T47D (cell line): ENCODE results near the gene JUN.
A peak's percentile ranks its signal among the peaks of the same experiment; 100 is the strongest.

Experiments
- DNase-seq, 2 experiments: peaks; one replicate each; pipeline versions ENCODE4 v3.0.0 to v3.0.0-alpha.2; 2011 to 2012; ENCODE audit warnings: low read depth in 1 of 2, low spot score in 1 of 2
- JUND ChIP-seq: IDR thresholded peaks from 2 replicates; pipeline ENCODE4 v1.6.1; 2012; ENCODE audit warnings: low read depth
- in situ Hi-C: cut with HindIII; loops from 2 replicates; pipeline ENCODE4 v1.10.0; 2016; ENCODE audit warnings: low sequenced_read_pairs, low pct_unique_long_range_greater_than_20kb

Gene JUN

GRCh38 chr1:58762806-58763205 is 21.0 kb downstream of the JUN start:
- no peak for TF ChIP-seq JUND
- no peak for DNase-seq
- in situ Hi-C loops: no loop called here

DNA sequence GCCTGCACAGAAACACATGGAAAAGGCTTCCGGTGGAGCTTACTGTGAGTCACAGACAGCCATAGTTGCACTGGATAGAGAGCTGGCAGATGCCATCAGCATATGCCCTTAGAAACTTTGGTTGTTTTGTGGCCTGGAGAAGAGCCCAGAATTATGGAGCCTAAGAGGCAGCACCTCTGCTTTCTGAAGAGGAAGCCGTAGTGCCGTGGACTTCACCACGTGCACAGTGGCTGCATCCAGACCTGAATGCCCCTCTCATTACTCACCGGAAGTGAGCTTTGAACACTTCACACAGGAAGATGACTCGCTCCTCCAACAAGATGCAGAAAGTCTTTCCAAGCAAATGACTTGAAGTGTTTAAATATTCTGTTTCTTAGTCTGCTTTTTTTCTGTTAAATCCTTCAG is 28.4 kb downstream of the JUN start:
- no peak for DNase-seq
- in situ Hi-C loops: no loop called here

DNA sequence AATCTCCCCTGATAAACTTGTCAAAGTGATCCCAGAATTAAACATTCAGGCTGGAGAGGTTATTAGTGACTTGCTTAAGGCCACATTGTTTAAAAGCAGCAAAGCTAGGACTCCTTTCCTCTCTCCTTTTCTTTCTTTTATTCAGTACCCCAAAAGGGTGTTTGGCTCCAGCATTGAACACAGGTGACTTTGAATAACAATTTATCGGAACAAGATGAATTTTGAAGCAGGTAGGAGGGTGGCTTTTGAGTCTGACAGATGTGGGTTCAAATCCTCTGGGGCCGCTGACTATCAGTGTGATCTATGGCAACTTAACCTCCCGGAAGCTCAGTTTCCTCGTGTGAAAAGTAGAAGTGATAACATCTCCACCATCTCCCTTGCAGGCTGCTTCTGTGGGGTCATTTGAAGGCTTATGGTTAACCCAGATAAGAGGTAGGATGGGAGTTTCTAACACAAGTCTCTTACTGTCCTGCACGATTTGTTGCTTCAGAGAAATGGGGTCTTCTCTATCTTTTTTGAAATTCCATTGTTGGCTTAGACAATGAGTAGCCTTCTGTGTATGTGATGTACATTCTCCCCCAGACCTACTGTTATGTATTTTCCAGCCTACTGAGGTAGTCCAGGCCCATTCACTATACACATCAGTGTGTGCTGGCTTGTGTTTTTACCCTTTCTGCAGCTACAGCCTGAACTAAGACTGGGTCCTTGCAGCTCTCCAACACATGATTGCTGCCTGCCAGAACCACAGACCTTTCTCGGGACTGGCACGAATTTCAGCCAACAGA is 29.0 kb downstream of the JUN start:
- in situ Hi-C loops: no loop called here
- TF ChIP-seq JUND: no peak
- no peak for DNase-seq

More for the DNA sequence above, 28.4 kb downstream of the JUN start:
- TF ChIP-seq JUND: no peak

DNA sequence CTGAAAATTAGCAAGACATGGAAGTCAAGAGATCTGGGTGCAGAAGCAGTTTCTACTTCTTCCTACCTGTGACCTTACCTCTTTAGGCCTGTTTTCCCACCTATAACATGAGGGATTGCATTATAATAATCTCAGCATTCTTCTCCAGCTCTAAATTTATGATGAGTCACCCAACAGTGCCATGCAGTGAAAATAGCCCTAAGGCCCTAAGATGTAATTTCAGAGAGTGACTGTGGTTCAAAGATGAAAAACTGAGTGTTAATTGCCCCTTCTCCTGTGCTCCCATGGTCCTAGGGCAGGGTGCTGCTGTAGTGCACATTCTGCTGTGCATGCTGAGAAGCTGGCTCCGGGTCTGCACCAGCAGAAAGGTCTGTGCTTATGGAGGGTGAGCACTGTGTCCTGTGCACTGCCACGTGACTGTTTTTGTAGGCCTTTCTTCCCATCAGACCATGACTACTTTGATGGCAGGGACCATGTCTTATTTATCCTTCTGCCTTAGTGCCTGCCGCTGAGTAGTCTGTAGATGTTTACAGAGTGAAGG is 29.7 kb downstream of the JUN start:
- peak; percentile 8 to 10 for DNase-seq
- in situ Hi-C loops: no loop called here

GRCh38 chr1:58753431-58753866 is 30.4 kb downstream of the JUN start:
- TF ChIP-seq JUND: no peak
- in situ Hi-C loops: no loop called here

More for the DNA sequence above, 29.7 kb downstream of the JUN start:
- no peak for TF ChIP-seq JUND

GRCh38 chr1:58749646-58750045 is 34.2 kb downstream of the JUN start:
- in situ Hi-C loops: no loop called here
- no peak for DNase-seq
- no peak for TF ChIP-seq JUND

More at GRCh38 chr1:58753431-58753866, 30.4 kb downstream of the JUN start:
- DNase-seq: no peak

GRCh38 chr1:58748666-58749065 is 35.2 kb downstream of the JUN start:
- no peak for DNase-seq
- in situ Hi-C loops: no loop called here
- no peak for TF ChIP-seq JUND

DNA sequence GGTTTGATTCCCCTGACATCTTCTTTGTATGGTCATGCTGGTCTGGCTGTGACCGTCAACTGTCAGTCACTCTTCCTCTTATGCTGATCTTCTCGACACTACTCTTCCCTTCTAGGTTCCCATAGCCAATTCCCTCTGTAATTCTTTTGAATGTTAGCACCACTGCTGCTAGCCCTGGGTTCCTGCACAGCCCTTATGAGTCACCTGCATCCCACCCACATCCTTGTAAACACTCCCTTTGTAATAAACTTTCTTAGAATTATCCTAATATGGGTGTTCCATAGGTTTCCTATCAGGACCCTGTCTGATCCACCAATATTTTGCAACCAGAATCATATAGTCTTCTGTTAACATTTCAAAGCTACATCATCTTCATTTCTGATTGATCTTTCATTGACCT is 37.1 kb downstream of the JUN start:
- TF ChIP-seq JUND: no peak
- in situ Hi-C loops: no loop called here
- no peak for DNase-seq

GRCh38 chr1:58746182-58746581 is 37.7 kb downstream of the JUN start:
- no peak for DNase-seq
- TF ChIP-seq JUND: no peak
- in situ Hi-C loops: no loop called here

DNA sequence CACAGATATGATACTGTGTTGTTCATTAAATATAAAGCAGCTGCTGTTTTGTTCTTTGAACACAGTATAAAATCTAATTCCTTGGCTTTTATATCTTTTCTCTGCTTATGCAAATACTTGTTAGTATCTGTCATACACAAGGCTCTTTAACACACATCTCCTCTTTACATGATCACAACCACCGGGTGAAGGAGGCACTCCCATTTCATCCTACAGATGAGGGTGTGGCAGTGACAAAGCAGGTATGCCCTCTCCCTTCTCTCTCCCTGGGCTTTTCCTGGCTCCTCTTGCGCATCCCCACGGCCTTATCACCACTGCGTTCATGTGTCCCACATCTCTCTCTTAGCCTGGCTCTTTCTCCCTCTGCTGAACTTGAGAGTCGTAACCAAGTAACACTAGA is 38.2 kb downstream of the JUN start:
- no peak for DNase-seq
- in situ Hi-C loops: no loop called here
- no peak for TF ChIP-seq JUND

DNA sequence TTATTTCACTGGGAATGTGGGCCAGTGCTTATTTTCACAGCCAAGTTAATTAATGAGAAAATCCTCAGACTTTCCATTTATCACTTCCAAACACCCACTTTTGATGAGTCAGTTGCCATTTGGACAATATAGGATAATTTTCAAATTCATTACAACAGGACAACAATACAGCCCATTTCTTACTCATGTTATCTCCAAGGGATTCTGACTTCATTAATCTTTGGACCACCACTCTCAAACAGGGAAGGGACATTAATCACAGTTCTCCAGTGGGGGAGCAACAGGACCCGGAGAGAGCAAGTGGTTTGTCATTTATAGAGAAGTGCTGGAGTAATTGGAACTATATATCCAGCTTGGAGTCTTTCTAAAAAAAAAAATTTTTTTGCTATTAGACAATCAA is 38.7 kb downstream of the JUN start:
- in situ Hi-C loops: no loop called here

DNA sequence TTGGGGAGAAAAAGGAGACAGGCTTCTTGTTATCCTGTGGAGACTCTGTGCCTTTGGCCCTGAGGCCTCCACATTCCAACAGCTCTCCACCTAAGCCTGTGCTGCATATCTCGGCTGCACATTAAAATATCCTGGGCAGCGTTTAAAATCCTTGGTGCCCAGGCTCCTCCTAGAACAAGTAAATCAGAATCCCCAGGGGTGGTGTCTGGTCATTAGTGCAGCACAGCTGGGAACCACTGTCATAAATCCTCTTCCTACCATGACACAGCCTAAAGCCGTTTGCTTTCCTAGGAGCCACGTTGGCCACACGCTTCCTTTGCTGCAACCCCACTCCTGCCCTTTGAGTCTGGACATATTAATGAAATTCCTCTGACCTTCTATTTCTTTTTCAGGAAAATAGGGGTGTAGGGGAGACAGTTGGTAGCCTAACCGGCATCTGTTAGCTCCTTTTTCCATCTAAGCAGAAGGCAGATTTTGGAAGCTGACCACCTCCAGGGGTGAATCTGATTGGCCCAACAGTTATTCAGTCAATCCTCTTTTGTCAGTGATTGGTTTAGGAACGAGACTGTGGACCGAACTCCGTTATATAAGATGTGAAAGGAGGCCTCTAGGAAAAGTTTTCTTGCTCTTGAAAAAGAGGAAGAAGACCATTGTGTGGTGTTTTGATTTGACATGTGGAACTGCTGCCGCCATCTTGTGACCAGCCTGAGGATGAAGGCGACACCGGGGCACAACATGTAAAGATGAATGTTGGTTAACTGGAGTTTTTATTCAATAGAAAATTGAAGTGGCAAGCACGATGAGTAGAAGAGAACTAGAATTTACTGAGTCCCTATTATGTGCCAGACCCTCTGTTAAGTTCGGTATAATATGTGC is 41.9 kb downstream of the JUN start:
- no peak for TF ChIP-seq JUND
- DNase-seq: peak in 1 of 2 experiments; percentile 9
- in situ Hi-C loops: no loop called here

More for the DNA sequence above, 38.7 kb downstream of the JUN start:
- DNase-seq: no peak
- no peak for TF ChIP-seq JUND
